IPS-18a (cell line): ENCODE measurements around the gene TRABD2B.

Source experiments
- H3K27ac ChIP-seq: one replicate; pipeline ENCODE4 v1.5.1; 2013; ENCODE audit warnings: low read length
- H3K27me3 ChIP-seq: one replicate; pipeline ENCODE4 v1.6.1; 2013; ENCODE audit warnings: mild to moderate bottlenecking, low read length; ENCODE audit not compliant: control insufficient read depth, insufficient read depth
- H3K36me3 ChIP-seq: one replicate; pipeline ENCODE4 v1.6.1; 2013; ENCODE audit warnings: low read depth, low read length; ENCODE audit not compliant: control insufficient read depth
- H3K4me1 ChIP-seq: one replicate; pipeline ENCODE4 v1.6.1; 2013; ENCODE audit warnings: low read depth, low read length; ENCODE audit not compliant: control insufficient read depth
- H3K4me3 ChIP-seq: one replicate; pipeline ENCODE4 v1.5.1; 2013; ENCODE audit warnings: low read length
- H3K9ac ChIP-seq: one replicate; pipeline ENCODE4 v1.6.1; 2013; ENCODE audit warnings: mild to moderate bottlenecking, low read length, moderate library complexity
- H3K9me3 ChIP-seq: one replicate; pipeline ENCODE4 v1.6.1; 2013; ENCODE audit warnings: low read depth, low read length; ENCODE audit not compliant: control insufficient read depth

The TRABD2B gene

GRCh38 chr1:47823040-47823808, 174.0 kb downstream of the TRABD2B start:
- no peaks in the 10 kb centered on the region for H3K4me1 ChIP-seq
- no peak overlapping the region for H3K4me3 ChIP-seq
- no peaks in the 10 kb centered on the region for H3K27me3 ChIP-seq
- H3K27ac ChIP-seq: no peak overlapping the region
- no peaks in the 10 kb centered on the region for H3K36me3 ChIP-seq
- H3K9ac ChIP-seq: no peak overlapping the region
- H3K9me3 ChIP-seq: no peaks in the 10 kb centered on the region

GRCh38 chr1:47821760-47822159, 175.4 kb downstream of the TRABD2B start:
- Histone ChIP-seq H3K36me3 (no peaks in the 10 kb centered on the region), H3K9me3 (no peaks in the 10 kb centered on the region), H3K4me1 (no peaks in the 10 kb centered on the region), H3K27ac (no peak overlapping the region), H3K4me3 (no peak overlapping the region), H3K9ac (no peak overlapping the region), H3K27me3 (no peaks in the 10 kb centered on the region)

- Histone ChIP-seq H3K36me3 (no peaks in the 10 kb centered on the region), H3K9ac (no peak overlapping the region), H3K4me3 (no peak overlapping the region), H3K9me3 (no peaks in the 10 kb centered on the region), H3K27me3 (no peaks in the 10 kb centered on the region), H3K4me1 (no peaks in the 10 kb centered on the region), H3K27ac (no peak overlapping the region)
Observed at GRCh38 chr1:47819574-47819888, 177.7 kb downstream of the TRABD2B start.

DNA sequence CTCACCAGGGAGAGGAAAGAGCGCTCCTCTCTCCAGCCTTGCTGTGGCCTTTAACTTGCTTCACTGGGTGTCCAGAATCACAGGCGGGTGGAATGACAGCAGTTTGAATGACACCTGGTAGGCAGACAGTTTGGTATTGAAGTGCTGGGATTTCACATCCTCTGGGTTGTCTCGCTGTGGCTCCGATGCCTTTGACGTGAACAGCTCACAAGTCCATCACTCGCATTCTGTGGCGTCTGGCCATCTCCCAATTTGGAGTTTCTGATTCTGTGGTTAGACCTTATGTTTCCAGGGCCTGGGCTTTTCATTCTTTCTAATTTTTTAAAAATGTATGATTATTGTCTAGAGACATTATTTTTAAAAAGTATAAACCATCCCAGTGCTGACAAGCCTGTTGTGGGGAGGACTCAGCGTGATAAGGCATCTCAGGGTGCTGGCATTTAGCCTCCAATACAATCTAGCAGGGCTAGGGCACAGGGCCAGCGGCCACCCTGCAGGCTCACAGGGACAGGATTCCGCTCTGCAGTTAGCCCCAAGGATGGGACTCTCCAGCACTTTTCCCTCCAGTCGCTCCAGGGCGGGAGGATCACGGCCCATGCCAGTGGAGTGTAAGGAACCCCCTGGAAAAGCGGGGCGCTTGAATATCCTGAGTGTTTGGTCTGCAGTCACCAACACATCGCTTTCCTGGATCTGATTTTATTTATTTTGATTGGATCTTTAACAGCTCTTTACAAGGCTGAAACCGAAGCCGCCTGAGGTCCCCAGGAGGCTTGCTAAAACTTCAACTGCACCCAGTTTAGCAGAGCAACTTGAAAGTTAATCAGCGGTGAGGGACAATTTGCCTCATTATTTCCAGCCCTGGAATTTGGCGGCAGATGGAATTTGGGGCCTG, 178.3 kb downstream of the TRABD2B start:
- no peak overlapping the region for H3K27ac ChIP-seq
- H3K36me3 ChIP-seq: no peaks in the 10 kb centered on the region
- H3K9me3 ChIP-seq: no peaks in the 10 kb centered on the region
- H3K9ac ChIP-seq: no peak overlapping the region
- H3K27me3 ChIP-seq: no peaks in the 10 kb centered on the region
- no peak overlapping the region for H3K4me3 ChIP-seq
- H3K4me1 ChIP-seq: no peaks in the 10 kb centered on the region

- Histone ChIP-seq H3K36me3 (no peaks in the 10 kb centered on the region), H3K4me1 (no peaks in the 10 kb centered on the region), H3K27me3 (no peaks in the 10 kb centered on the region), H3K27ac (no peak overlapping the region), H3K9ac (no peak overlapping the region), H3K9me3 (no peaks in the 10 kb centered on the region), H3K4me3 (no peak overlapping the region)
Observed at GRCh38 chr1:47817861-47818260, 179.3 kb downstream of the TRABD2B start.

DNA sequence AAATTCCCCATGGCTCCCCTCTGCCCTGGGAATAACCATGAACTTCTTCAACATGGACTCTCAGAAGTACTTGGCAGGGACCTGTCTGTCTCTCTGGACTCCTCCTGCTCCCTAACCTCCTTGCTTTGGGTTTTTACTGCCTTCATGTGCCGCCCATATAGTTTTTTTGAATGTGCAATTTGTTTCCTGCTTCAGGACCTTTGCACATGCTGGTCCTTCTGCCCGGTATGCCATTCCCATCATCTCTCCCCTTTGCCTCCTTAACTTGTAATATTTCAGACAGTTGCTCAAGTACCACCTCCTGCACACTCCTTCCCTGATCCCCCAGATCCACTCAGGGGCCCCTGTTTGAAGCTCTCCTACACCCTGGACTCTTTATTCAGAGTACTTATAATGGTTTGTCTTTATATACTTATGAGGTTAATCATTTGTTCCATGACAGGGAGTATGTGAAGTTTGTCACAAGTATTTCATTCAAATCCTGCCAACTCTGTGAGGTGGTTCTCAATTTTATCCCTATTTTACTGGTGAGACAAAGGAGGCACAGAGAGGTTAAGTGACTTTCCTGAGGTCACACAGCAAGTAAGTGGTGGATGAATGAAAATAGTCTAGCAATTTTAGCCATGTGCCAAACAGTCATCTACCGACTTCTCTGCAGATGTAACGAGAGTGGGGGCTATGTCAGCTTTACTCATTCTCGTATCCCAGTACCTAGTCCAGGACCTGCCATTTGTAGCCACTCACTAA, 180.7 kb downstream of the TRABD2B start:
- Histone ChIP-seq H3K9ac (no peak overlapping the region), H3K4me3 (no peak overlapping the region), H3K36me3 (no peaks in the 10 kb centered on the region), H3K27me3 (no peaks in the 10 kb centered on the region), H3K27ac (no peak overlapping the region), H3K4me1 (no peaks in the 10 kb centered on the region), H3K9me3 (no peaks in the 10 kb centered on the region)

GRCh38 chr1:47814612-47815395, 182.4 kb downstream of the TRABD2B start:
- no peaks in the 10 kb centered on the region for H3K36me3 ChIP-seq
- H3K9ac ChIP-seq: no peak overlapping the region
- peaks cover 3% of the 10 kb centered on the region for H3K4me1 ChIP-seq
- H3K4me3 ChIP-seq: no peak overlapping the region
- H3K9me3 ChIP-seq: no peaks in the 10 kb centered on the region
- H3K27ac ChIP-seq: no peak overlapping the region
- H3K27me3 ChIP-seq: no peaks in the 10 kb centered on the region

DNA sequence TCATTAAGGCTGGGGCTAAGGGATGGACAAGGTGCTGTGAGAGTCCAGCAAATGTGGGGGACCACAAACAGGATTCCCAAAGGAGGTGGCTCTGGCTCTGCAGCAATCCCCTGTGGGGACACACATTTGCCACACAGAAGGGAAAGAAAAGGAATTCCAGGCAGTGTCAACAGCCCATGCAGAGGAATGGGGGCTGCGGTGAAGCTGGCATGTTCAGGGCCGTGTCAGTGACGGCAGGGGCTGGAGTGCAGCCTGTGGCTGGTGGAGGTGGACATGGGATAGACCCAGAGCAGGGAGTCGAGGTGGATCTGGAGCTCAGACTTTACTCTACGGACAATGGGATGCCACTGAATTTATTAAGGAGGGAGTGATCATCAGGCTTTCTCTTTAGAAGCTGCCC, 183.2 kb downstream of the TRABD2B start:
- H3K4me1 ChIP-seq: peaks cover 3% of the 10 kb centered on the region
- no peak overlapping the region for H3K27ac ChIP-seq
- H3K9me3 ChIP-seq: no peaks in the 10 kb centered on the region
- no peak overlapping the region for H3K9ac ChIP-seq
- no peaks in the 10 kb centered on the region for H3K36me3 ChIP-seq
- no peak overlapping the region for H3K4me3 ChIP-seq
- no peaks in the 10 kb centered on the region for H3K27me3 ChIP-seq

- peaks cover 3% of the 10 kb centered on the region for H3K4me1 ChIP-seq
- no peak overlapping the region for H3K27ac ChIP-seq
- no peaks in the 10 kb centered on the region for H3K9me3 ChIP-seq
- no peaks in the 10 kb centered on the region for H3K27me3 ChIP-seq
- H3K4me3 ChIP-seq: no peak overlapping the region
- no peak overlapping the region for H3K9ac ChIP-seq
- H3K36me3 ChIP-seq: no peaks in the 10 kb centered on the region
Observed at GRCh38 chr1:47812904-47813514, 184.2 kb downstream of the TRABD2B start.

DNA sequence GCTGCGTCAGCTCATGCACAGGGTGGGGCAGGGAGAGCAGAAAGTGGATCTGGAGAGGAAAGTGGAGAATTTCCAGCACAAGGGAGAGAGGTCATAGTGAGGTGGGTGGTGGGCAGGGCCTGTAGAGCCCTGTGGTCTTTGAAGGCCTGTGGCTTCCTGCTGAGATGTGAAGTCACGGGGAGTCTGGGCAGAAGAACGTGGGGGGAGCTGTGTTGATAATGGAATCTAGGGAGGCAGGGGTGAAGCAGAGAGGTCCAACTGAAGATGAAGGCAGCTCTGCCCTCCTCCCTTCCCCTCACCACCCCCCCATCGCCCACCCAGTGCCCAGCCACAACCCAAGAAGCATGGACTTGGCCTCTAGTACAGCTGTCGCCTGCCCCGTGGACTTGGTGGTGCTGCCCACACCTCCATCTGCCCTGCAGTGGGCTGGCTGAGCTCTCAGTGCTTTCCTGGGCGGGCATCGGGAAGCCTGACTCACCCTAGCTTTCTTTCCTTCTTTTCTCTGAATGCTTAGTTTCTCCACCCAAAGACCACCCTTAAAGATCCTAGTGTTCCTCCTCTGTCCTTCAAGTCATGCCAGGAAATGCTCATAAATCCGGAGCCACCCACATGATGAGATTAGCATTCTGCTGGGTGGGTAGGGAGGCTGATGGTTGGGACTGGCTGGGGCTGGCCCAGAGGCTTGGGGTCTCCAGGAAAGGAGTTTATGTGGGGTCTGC, 186.1 kb downstream of the TRABD2B start:
- H3K9ac ChIP-seq: no peak overlapping the region
- H3K4me1 ChIP-seq: peaks cover 3% of the 10 kb centered on the region
- no peak overlapping the region for H3K27ac ChIP-seq
- no peaks in the 10 kb centered on the region for H3K27me3 ChIP-seq
- no peak overlapping the region for H3K4me3 ChIP-seq
- no peaks in the 10 kb centered on the region for H3K9me3 ChIP-seq
- H3K36me3 ChIP-seq: no peaks in the 10 kb centered on the region
